HepG2 (cell line): ENCODE measurements around the gene LIME1. TPM values are rescaled to one million over a fixed set of nuclear protein-coding genes. Genes with fewer than 3 reads are reported as not detected.
A peak's percentile ranks its signal among the peaks of the same experiment; 100 is the strongest.

ENCODE experiments used
- AFF4 ChIP-seq: sonication (generic); formaldehyde crosslinking; IDR thresholded peaks from 2 replicates; pipeline ENCODE4 v1.4.0; 2020; ENCODE audit warnings: missing genetic modification reagents
- CREB3 ChIP-seq: sonication (generic); formaldehyde crosslinking; IDR thresholded peaks from 2 replicates; pipeline ENCODE4 v1.5.0; 2020; ENCODE audit warnings: missing genetic modification reagents
- E2F1 ChIP-seq: sonication (generic); formaldehyde crosslinking; IDR thresholded peaks from 2 replicates; pipeline ENCODE4 v1.5.0; 2020; ENCODE audit warnings: missing genetic modification reagents
- HIVEP1 ChIP-seq: sonication (generic); formaldehyde crosslinking; IDR thresholded peaks from 2 replicates; pipeline ENCODE4 v1.4.0; 2020; ENCODE audit warnings: mild to moderate bottlenecking, missing genetic modification reagents
- KDM6A ChIP-seq: IDR thresholded peaks from 2 replicates; pipeline ENCODE4 v1.6.1; 2016; ENCODE audit warnings: low read depth
- LRRFIP1 ChIP-seq: sonication (generic); formaldehyde crosslinking; conservative IDR thresholded peaks from 2 replicates; pipeline ENCODE4 v1.4.0; 2020; ENCODE audit warnings: missing genetic modification reagents
- MXD4 ChIP-seq: IDR thresholded peaks from 2 replicates; pipeline ENCODE4 v1.6.1; 2016; ENCODE audit warnings: mild to moderate bottlenecking, missing biosample characterization, missing genetic modification reagents
- NAIF1 ChIP-seq: sonication (generic); formaldehyde crosslinking; IDR thresholded peaks from 2 replicates; pipeline ENCODE4 v1.5.0; 2020; ENCODE audit warnings: mild to moderate bottlenecking, missing genetic modification reagents, borderline replicate concordance
- PAX8 ChIP-seq: sonication (generic); formaldehyde crosslinking; IDR thresholded peaks from 2 replicates; pipeline ENCODE4 v1.8.0; 2022; ENCODE audit warnings: mild to moderate bottlenecking, missing genetic modification reagents, borderline replicate concordance
- TGIF2 ChIP-seq: IDR thresholded peaks from 2 replicates; pipeline ENCODE4 v1.6.1; 2016; ENCODE audit warnings: control low read depth, missing compliant biosample characterization
- ZNF20 ChIP-seq: sonication (generic); formaldehyde crosslinking; IDR thresholded peaks from 2 replicates; pipeline ENCODE4 v1.4.0; 2020; ENCODE audit warnings: mild to moderate bottlenecking, moderate library complexity, missing genetic modification reagents
- ZNF263 ChIP-seq: sonication (generic); formaldehyde crosslinking; IDR thresholded peaks from 2 replicates; pipeline ENCODE4 v1.4.0; 2020; ENCODE audit warnings: missing genetic modification reagents
- ZNF331 ChIP-seq: sonication (generic); formaldehyde crosslinking; IDR thresholded peaks from 2 replicates; pipeline ENCODE4 v1.4.0; 2020; ENCODE audit warnings: missing genetic modification reagents
- ZNF777 ChIP-seq: sonication (generic); formaldehyde crosslinking; IDR thresholded peaks from 2 replicates; pipeline ENCODE4 v1.4.0; 2020; ENCODE audit warnings: missing genetic modification reagents
- polyA plus RNA-seq, 8 experiments: library from polyadenylated mRNA; depleted of rRNA in 3 of 8; stranded (reverse) in 7 of 8; unstranded in 1 of 8; fragments of >200 nt; fragmentation: Illumina TruSeq in 4 of 8; extraction: Trizol in 4 of 8; gene quantifications; 2 replicates each; pipeline versions ENCODE4 v1.2.1 to v1.2.3, GENCODE V29; 2011 to 2016; ENCODE audit warnings: low read depth in 4 of 8, missing spikeins in 1 of 8, mixed read lengths in 1 of 8; ENCODE audit not compliant: insufficient read depth in 1 of 8
- total RNA-seq, 5 experiments: library from RNA; depleted of rRNA; stranded (reverse); fragments of >200 nt; fragmentation: Illumina TruSeq; extraction: Trizol; gene quantifications; 2 replicates each; pipeline ENCODE4 v1.2.3, GENCODE V29; 2016; ENCODE audit warnings: low read depth in 1 of 5
- TF ChIP-seq, protein P1 (sequence below): sonication (generic); formaldehyde crosslinking; IDR thresholded peaks from 2 replicates; pipeline ENCODE4 v1.4.0; 2020; ENCODE audit warnings: missing genetic modification reagents
- TF ChIP-seq, protein P2 (sequence below): IDR thresholded peaks from 2 replicates; pipeline ENCODE4 v1.6.1; 2016; ENCODE audit warnings: control low read depth

LIME1 gene
- total and polyA plus RNA-seq, 2 of the 13 experiments (the other 11 are each of a cell fraction or from before 2014, with no cell fraction given) = 13.0 to 61.5 TPM

- TF ChIP-seq AFF4 (CRISPR knock-in tag) (0 out of 2 replicates have a peak, but pooled peaks have one; percentile 55), E2F1 (no peak), PAX8 (CRISPR knock-in tag) (peak; percentile 65; the same call in 1 of the 2 replicates), LRRFIP1 (CRISPR knock-in tag) (0 out of 2 replicates have a peak, but pooled peaks have one; percentile 53), MXD4 (CRISPR knock-in tag) (peak; percentile 71), ZNF331 (peak; percentile 78), KDM6A (CRISPR knock-in tag) (no peak), ZNF20 (CRISPR knock-in tag) (no peak), TGIF2 (CRISPR knock-in tag) (peak; percentile 90; the same call in 1 of the 2 replicates), ZNF263 (CRISPR knock-in tag) (peak; percentile 96), NAIF1 (CRISPR knock-in tag) (peak; percentile 37; the same call in 1 of the 2 replicates), CREB3 (CRISPR knock-in tag) (no peak), HIVEP1 (CRISPR knock-in tag) (peak; percentile 36; the same call in 1 of the 2 replicates), ZNF777 (CRISPR knock-in tag) (peak; percentile 88)
- TF ChIP-seq, protein P1, sequence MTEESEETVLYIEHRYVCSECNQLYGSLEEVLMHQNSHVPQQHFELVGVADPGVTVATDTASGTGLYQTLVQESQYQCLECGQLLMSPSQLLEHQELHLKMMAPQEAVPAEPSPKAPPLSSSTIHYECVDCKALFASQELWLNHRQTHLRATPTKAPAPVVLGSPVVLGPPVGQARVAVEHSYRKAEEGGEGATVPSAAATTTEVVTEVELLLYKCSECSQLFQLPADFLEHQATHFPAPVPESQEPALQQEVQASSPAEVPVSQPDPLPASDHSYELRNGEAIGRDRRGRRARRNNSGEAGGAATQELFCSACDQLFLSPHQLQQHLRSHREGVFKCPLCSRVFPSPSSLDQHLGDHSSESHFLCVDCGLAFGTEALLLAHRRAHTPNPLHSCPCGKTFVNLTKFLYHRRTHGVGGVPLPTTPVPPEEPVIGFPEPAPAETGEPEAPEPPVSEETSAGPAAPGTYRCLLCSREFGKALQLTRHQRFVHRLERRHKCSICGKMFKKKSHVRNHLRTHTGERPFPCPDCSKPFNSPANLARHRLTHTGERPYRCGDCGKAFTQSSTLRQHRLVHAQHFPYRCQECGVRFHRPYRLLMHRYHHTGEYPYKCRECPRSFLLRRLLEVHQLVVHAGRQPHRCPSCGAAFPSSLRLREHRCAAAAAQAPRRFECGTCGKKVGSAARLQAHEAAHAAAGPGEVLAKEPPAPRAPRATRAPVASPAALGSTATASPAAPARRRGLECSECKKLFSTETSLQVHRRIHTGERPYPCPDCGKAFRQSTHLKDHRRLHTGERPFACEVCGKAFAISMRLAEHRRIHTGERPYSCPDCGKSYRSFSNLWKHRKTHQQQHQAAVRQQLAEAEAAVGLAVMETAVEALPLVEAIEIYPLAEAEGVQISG = peak; percentile 80
- TF ChIP-seq, protein P2, sequence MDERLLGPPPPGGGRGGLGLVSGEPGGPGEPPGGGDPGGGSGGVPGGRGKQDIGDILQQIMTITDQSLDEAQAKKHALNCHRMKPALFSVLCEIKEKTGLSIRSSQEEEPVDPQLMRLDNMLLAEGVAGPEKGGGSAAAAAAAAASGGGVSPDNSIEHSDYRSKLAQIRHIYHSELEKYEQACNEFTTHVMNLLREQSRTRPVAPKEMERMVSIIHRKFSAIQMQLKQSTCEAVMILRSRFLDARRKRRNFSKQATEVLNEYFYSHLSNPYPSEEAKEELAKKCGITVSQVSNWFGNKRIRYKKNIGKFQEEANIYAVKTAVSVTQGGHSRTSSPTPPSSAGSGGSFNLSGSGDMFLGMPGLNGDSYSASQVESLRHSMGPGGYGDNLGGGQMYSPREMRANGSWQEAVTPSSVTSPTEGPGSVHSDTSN (CRISPR knock-in tag) = peak; percentile 40; the same call in 1 of the 2 replicates
These were observed 29.5 kb upstream of the LIME1 start (continued) for GRCh38 chr20:63706852-63707557.
